ENCODE measurements around the gene SYNE1. TPM values are rescaled to one million over a fixed set of nuclear protein-coding genes. Genes with fewer than 3 reads are reported as not detected.
A peak's percentile ranks its signal among the peaks of the same experiment; 100 is the strongest.

Gene SYNE1
- total RNA-seq, 1 donor from 2014 or later, result 233 TPM

DNA sequence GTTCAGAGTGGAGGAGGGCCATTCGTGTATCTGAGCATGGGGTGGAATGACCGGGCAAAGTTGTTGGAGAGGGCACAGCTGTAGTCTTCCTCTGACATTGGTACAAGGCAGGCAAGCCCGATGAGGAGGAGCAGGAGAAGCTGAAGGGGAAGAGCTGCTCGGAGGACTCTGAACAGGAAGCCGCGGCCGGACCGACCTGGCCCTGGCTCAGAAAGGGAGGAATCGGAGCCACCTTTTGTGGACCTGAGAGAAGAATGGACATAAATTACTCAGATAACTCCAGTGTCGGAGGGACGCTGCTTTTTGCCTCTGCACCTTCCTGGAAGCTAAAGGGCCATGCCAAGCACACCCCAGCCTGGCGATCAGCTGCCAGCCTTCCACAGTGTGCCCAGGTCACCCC, 514.7 kb downstream of the SYNE1 start:
- peaks cover 0 to 3% of the 10 kb centered on the region in 2 donors for H3K4me1 ChIP-seq
- H3K27me3 ChIP-seq, result no peaks in the 10 kb centered on the region
- no peak overlapping the region for H3K27ac ChIP-seq
- DNase-seq (ENCODE audit: low spot score in 2 of 2), result no peak
- peaks cover 36 to 40% of the 10 kb centered on the region in 2 donors for H3K36me3 ChIP-seq
- no peak overlapping the region for H3K4me3 ChIP-seq
- H3K9me3 ChIP-seq, result no peaks in the 10 kb centered on the region
- TF ChIP-seq, protein P1, sequence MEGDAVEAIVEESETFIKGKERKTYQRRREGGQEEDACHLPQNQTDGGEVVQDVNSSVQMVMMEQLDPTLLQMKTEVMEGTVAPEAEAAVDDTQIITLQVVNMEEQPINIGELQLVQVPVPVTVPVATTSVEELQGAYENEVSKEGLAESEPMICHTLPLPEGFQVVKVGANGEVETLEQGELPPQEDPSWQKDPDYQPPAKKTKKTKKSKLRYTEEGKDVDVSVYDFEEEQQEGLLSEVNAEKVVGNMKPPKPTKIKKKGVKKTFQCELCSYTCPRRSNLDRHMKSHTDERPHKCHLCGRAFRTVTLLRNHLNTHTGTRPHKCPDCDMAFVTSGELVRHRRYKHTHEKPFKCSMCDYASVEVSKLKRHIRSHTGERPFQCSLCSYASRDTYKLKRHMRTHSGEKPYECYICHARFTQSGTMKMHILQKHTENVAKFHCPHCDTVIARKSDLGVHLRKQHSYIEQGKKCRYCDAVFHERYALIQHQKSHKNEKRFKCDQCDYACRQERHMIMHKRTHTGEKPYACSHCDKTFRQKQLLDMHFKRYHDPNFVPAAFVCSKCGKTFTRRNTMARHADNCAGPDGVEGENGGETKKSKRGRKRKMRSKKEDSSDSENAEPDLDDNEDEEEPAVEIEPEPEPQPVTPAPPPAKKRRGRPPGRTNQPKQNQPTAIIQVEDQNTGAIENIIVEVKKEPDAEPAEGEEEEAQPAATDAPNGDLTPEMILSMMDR (IDR thresholded peaks at IDR 0.05), result no peak
- intact Hi-C loops (cut with DNase I), result loop anchor here (5.0 kb wide), 2 partner anchors 35 to 430 kb away; no protein-coding TSS in a partner anchor

GRCh38 chr6:152121910-152122309, 515.3 kb downstream of the SYNE1 start:
- no peak for DNase-seq (ENCODE audit: low spot score in 2 of 2)
- Histone ChIP-seq H3K27ac (no peak overlapping the region), H3K27me3 (no peaks in the 10 kb centered on the region), H3K4me1 (peaks cover 0 to 3% of the 10 kb centered on the region in 2 donors), H3K9me3 (no peaks in the 10 kb centered on the region), H3K4me3 (no peak overlapping the region), H3K36me3 (peaks cover 36 to 37% of the 10 kb centered on the region in 2 donors)
- intact Hi-C loops (cut with DNase I), result loop anchor here (5.0 kb wide), 2 partner anchors 35 to 430 kb away; no protein-coding TSS in a partner anchor
- TF ChIP-seq, protein P1 (IDR thresholded peaks at IDR 0.05), result no peak

DNA sequence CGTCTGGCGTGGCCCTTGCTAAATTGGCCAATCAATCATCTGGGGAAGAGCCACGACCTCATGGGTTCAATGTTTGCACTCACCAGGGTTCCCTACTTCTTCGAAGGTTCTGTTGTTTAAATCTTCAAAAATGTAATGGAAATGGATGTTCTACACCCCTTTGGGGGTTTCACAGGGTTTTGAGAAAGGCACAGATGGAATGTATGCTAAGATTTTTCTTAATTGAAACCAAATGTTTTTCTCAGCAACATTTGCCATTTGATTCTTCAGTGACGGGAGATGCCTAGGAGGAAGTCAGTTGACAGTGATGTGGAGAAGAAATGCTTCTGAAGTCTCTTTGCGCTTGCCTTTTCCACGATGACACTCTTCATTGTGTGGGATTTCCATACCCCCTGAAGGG, 517.3 kb downstream of the SYNE1 start:
- DNase-seq (ENCODE audit: low spot score in 2 of 2), result no peak
- H3K27me3 ChIP-seq, result no peaks in the 10 kb centered on the region
- H3K4me1 ChIP-seq, result peaks cover 0 to 3% of the 10 kb centered on the region in 2 donors
- H3K27ac ChIP-seq, result no peak overlapping the region
- H3K4me3 ChIP-seq, result no peak overlapping the region
- intact Hi-C loops (cut with DNase I), result loop anchor here (5.0 kb wide), 2 partner anchors 33 to 428 kb away; no protein-coding TSS in a partner anchor
- TF ChIP-seq, protein P1 (IDR thresholded peaks at IDR 0.05), result no peak
- peaks cover 29 to 36% of the 10 kb centered on the region in 2 donors for H3K36me3 ChIP-seq
- no peaks in the 10 kb centered on the region for H3K9me3 ChIP-seq

DNA sequence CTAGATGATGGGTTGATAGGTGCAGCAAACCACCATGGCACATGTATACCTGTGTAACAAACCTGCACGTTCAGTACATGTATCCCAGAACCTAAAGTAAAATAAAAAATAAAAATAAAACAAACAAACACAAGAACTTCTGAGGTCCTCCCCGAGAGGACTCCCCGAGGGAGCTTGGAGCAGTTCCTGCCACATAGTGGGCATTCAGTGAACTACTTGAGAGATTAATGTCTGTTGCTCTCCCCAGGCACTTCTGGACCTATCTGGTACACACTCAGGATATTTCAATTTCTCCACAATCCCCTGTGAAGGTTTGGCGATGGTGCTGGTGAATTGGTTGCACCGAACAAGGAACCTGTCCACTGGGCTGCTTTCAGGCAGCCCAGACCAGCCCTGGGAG, 518.5 kb downstream of the SYNE1 start:
- Histone ChIP-seq H3K4me1 (peaks cover 0 to 3% of the 10 kb centered on the region in 2 donors), H3K4me3 (no peak overlapping the region), H3K27ac (peak overlapping the region in 1 of 2 donors; percentile 23), H3K36me3 (peaks cover 29 to 36% of the 10 kb centered on the region in 2 donors), H3K27me3 (no peaks in the 10 kb centered on the region), H3K9me3 (no peaks in the 10 kb centered on the region)
- TF ChIP-seq, protein P1 (IDR thresholded peaks at IDR 0.05), result no peak
- intact Hi-C loops (cut with DNase I), result no loop called here
- DNase-seq (ENCODE audit: low spot score in 2 of 2), result no peak

DNA sequence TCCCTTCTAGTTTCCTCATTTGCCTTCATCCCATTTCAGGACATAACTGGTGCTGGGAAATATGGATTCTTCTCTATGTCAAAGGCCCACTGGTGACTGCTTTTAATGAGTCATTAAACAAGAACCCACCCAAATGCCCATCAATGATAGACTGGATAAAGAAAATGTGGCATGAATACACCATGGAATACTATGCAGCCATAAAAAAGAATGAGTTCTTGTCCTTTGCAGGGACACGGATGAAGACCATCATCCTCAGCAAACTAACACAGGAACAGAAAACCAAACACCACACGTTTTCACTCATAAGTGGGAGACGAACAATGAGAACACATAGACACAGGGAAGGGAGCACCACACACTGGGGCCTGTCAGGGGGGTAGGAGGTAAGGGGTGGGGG, 518.9 kb downstream of the SYNE1 start:
- intact Hi-C loops (cut with DNase I), result no loop called here
- H3K4me1 ChIP-seq, result peaks cover 0 to 3% of the 10 kb centered on the region in 2 donors
- no peaks in the 10 kb centered on the region for H3K27me3 ChIP-seq
- no peak overlapping the region for H3K27ac ChIP-seq
- H3K36me3 ChIP-seq, result peaks cover 29 to 36% of the 10 kb centered on the region in 2 donors
- H3K9me3 ChIP-seq, result no peaks in the 10 kb centered on the region
- TF ChIP-seq, protein P1 (IDR thresholded peaks at IDR 0.05), result no peak
- H3K4me3 ChIP-seq, result no peak overlapping the region
- DNase-seq (ENCODE audit: low spot score in 2 of 2), result no peak

Data from ascending aorta (tissue), 2 donors.